ENCODE results near the gene LRRC1. TPM values are rescaled to one million over a fixed set of nuclear protein-coding genes. Genes with fewer than 3 reads are reported as not detected.

LRRC1 gene
- total and polyA plus RNA-seq, 4 donors: 0.36 to 6.4 (median 0.94) TPM

GRCh38 chr6:53840027-53840426, 45.2 kb downstream of the LRRC1 start:
- Histone ChIP-seq H3K36me3 (ENCODE audit: control insufficient read depth in 4 of 4, insufficient read depth in 3 of 4, low read depth in 1 of 4, low read length in 3 of 4) (no peaks in the 10 kb centered on the region), H3K4me1 (ENCODE audit: control insufficient read depth in 4 of 4, insufficient read depth in 4 of 4, low read length in 3 of 4) (no peaks in the 10 kb centered on the region), H3K4me3 (ENCODE audit: low read depth in 1 of 3, low read length in 3 of 3) (no peak overlapping the region), H3K9me3 (ENCODE audit: control insufficient read depth in 4 of 4, low read length in 3 of 4) (peaks cover 0 to 3% (median 0%) of the 10 kb centered on the region in 4 donors), H3K27ac (ENCODE audit: low read depth in 1 of 2, low read length in 2 of 2) (no peak overlapping the region), H3K27me3 (ENCODE audit: control insufficient read depth in 4 of 4, insufficient read depth in 4 of 4, low read length in 3 of 4) (no peaks in the 10 kb centered on the region), H3K9ac (ENCODE audit: low read depth in 1 of 2, low read length in 2 of 2) (no peak overlapping the region)
- TF ChIP-seq GABPA (IDR thresholded peaks at IDR 0.05 in 1 of 2, conservative IDR thresholded peaks at IDR 0.05 in 1 of 2): no peak
- no peak for TF ChIP-seq YY1 (IDR thresholded peaks at IDR 0.05)
- TF ChIP-seq RXRA (IDR thresholded peaks at IDR 0.05): no peak
- no peak for TF ChIP-seq FOXA2 (IDR thresholded peaks at IDR 0.05)
- TF ChIP-seq, protein P1, sequence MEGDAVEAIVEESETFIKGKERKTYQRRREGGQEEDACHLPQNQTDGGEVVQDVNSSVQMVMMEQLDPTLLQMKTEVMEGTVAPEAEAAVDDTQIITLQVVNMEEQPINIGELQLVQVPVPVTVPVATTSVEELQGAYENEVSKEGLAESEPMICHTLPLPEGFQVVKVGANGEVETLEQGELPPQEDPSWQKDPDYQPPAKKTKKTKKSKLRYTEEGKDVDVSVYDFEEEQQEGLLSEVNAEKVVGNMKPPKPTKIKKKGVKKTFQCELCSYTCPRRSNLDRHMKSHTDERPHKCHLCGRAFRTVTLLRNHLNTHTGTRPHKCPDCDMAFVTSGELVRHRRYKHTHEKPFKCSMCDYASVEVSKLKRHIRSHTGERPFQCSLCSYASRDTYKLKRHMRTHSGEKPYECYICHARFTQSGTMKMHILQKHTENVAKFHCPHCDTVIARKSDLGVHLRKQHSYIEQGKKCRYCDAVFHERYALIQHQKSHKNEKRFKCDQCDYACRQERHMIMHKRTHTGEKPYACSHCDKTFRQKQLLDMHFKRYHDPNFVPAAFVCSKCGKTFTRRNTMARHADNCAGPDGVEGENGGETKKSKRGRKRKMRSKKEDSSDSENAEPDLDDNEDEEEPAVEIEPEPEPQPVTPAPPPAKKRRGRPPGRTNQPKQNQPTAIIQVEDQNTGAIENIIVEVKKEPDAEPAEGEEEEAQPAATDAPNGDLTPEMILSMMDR (IDR thresholded peaks at IDR 0.05; ENCODE audit: low read depth, low read length, missing input control): no peak
- TF ChIP-seq HNF4A (conservative IDR thresholded peaks at IDR 0.05): no peak
- TF ChIP-seq EGR1 (IDR thresholded peaks at IDR 0.05; ENCODE audit: low read depth in 2 of 2): no peak
- TF ChIP-seq, protein P2, sequence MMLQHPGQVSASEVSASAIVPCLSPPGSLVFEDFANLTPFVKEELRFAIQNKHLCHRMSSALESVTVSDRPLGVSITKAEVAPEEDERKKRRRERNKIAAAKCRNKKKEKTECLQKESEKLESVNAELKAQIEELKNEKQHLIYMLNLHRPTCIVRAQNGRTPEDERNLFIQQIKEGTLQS (IDR thresholded peaks at IDR 0.05): no peak
- no peak for TF ChIP-seq TAF1 (conservative IDR thresholded peaks at IDR 0.05)
- no peak for TF ChIP-seq SP1 (IDR thresholded peaks at IDR 0.05)
- no peak for TF ChIP-seq HNF4G (IDR thresholded peaks at IDR 0.05)
- TF ChIP-seq NR2F2 (IDR thresholded peaks at IDR 0.05): no peak
- TF ChIP-seq MAX (IDR thresholded peaks at IDR 0.05): no peak
- TF ChIP-seq JUND (IDR thresholded peaks at IDR 0.05): no peak
- no peak for TF ChIP-seq ZBTB33 (IDR thresholded peaks at IDR 0.05)
- no peak for TF ChIP-seq RAD21 (IDR thresholded peaks at IDR 0.05)
- TF ChIP-seq FOXA1 (IDR thresholded peaks at IDR 0.05): no peak
- 98% methylated on average over 1 of the region's 1 CpG for WGBS
- no peak for DNase-seq (ENCODE audit: low spot score)

GRCh38 chr6:53845280-53846195, 50.7 kb downstream of the LRRC1 start:
- WGBS: 89% methylated on average over 9 of the region's 9 CpGs
- Histone ChIP-seq H3K27ac (ENCODE audit: low read depth in 1 of 2, low read length in 2 of 2) (no peak overlapping the region), H3K4me1 (ENCODE audit: control insufficient read depth in 4 of 4, insufficient read depth in 4 of 4, low read length in 3 of 4) (no peaks in the 10 kb centered on the region), H3K36me3 (ENCODE audit: control insufficient read depth in 4 of 4, insufficient read depth in 3 of 4, low read depth in 1 of 4, low read length in 3 of 4) (no peaks in the 10 kb centered on the region), H3K9me3 (ENCODE audit: control insufficient read depth in 4 of 4, low read length in 3 of 4) (no peaks in the 10 kb centered on the region), H3K27me3 (ENCODE audit: control insufficient read depth in 4 of 4, insufficient read depth in 4 of 4, low read length in 3 of 4) (no peaks in the 10 kb centered on the region), H3K4me3 (ENCODE audit: low read depth in 1 of 3, low read length in 3 of 3) (no peak overlapping the region), H3K9ac (ENCODE audit: low read depth in 1 of 2, low read length in 2 of 2) (no peak overlapping the region)
- TF ChIP-seq HNF4A (conservative IDR thresholded peaks at IDR 0.05) (no peak), SP1 (IDR thresholded peaks at IDR 0.05) (no peak), FOXA2 (IDR thresholded peaks at IDR 0.05) (no peak), REST (IDR thresholded peaks at IDR 0.05) (no peak), NR2F2 (IDR thresholded peaks at IDR 0.05) (no peak), MAX (IDR thresholded peaks at IDR 0.05) (no peak)
- TF ChIP-seq, protein P1 (IDR thresholded peaks at IDR 0.05; ENCODE audit: low read depth, low read length, missing input control): no peak
- no peak for DNase-seq (ENCODE audit: low spot score)

Data from liver (tissue), 9 donors.